ENCODE results near the gene PRR16. TPM values are rescaled to one million over a fixed set of nuclear protein-coding genes. Genes with fewer than 3 reads are reported as not detected.

PRR16 gene
- total and polyA plus RNA-seq, 2 of the 13 experiments (the other 11 are each of a cell fraction or from before 2014, with no cell fraction given): not detected

DNA sequence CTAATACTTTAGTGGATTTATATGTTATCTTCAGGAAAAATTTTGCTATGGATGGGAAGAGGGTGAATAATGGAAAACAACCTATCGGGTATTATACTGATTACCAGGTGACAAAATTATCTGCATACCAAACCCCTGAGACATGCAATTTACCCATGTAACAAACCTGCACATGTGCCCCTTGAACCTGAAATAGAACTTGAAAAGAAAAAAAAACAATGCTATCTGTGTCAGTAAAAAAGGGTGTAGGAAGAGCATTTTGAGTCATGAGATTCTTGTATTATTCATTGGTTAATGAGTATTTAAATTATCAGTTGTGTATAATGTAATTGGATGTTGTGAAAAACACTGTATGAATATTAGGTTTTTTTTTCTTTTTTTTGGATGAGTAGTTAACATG lies 75.4 kb downstream of the PRR16 start (continued):
- TF ChIP-seq, protein P1, sequence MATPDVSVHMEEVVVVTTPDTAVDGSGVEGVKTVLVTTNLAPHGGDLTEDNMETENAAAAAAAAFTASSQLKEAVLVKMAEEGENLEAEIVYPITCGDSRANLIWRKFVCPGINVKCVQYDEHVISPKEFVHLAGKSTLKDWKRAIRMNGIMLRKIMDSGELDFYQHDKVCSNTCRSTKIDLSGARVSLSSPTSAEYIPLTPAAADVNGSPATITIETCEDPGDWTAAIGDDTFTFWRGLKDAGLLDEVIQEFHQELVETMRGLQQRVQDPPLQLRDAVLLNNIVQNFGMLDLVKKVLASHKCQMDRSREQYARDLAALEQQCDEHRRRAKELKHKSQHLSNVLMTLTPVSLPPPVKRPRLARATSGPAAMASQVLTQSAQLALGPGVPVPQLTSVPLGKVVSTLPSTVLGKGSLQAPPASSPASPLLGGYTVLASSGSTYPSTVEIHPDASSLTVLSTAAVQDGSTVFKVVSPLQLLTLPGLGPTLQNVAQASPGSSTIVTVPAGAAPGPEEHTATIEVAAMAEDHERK (CRISPR knock-in tag; IDR thresholded peaks at IDR 0.05; ENCODE audit: low read depth): no peak
- TF ChIP-seq CBX1 (IDR thresholded peaks at IDR 0.05; ENCODE audit: low read depth) (no peak), GABPB1 (CRISPR knock-in tag; IDR thresholded peaks at IDR 0.05) (no peak), ZKSCAN1 (IDR thresholded peaks at IDR 0.05; ENCODE audit: low read length) (no peak)
- TF ChIP-seq, protein P2, sequence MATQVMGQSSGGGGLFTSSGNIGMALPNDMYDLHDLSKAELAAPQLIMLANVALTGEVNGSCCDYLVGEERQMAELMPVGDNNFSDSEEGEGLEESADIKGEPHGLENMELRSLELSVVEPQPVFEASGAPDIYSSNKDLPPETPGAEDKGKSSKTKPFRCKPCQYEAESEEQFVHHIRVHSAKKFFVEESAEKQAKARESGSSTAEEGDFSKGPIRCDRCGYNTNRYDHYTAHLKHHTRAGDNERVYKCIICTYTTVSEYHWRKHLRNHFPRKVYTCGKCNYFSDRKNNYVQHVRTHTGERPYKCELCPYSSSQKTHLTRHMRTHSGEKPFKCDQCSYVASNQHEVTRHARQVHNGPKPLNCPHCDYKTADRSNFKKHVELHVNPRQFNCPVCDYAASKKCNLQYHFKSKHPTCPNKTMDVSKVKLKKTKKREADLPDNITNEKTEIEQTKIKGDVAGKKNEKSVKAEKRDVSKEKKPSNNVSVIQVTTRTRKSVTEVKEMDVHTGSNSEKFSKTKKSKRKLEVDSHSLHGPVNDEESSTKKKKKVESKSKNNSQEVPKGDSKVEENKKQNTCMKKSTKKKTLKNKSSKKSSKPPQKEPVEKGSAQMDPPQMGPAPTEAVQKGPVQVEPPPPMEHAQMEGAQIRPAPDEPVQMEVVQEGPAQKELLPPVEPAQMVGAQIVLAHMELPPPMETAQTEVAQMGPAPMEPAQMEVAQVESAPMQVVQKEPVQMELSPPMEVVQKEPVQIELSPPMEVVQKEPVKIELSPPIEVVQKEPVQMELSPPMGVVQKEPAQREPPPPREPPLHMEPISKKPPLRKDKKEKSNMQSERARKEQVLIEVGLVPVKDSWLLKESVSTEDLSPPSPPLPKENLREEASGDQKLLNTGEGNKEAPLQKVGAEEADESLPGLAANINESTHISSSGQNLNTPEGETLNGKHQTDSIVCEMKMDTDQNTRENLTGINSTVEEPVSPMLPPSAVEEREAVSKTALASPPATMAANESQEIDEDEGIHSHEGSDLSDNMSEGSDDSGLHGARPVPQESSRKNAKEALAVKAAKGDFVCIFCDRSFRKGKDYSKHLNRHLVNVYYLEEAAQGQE (IDR thresholded peaks at IDR 0.05; ENCODE audit: borderline replicate concordance in 1 of 2, low read depth in 1 of 2, low read length in 2 of 2): no peak
- TF ChIP-seq, protein P3, sequence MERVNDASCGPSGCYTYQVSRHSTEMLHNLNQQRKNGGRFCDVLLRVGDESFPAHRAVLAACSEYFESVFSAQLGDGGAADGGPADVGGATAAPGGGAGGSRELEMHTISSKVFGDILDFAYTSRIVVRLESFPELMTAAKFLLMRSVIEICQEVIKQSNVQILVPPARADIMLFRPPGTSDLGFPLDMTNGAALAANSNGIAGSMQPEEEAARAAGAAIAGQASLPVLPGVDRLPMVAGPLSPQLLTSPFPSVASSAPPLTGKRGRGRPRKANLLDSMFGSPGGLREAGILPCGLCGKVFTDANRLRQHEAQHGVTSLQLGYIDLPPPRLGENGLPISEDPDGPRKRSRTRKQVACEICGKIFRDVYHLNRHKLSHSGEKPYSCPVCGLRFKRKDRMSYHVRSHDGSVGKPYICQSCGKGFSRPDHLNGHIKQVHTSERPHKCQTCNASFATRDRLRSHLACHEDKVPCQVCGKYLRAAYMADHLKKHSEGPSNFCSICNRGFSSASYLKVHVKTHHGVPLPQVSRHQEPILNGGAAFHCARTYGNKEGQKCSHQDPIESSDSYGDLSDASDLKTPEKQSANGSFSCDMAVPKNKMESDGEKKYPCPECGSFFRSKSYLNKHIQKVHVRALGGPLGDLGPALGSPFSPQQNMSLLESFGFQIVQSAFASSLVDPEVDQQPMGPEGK (CRISPR knock-in tag; IDR thresholded peaks at IDR 0.05): no peak
